HEK293T (cell line): ENCODE measurements around the gene PRR11.

Source experiments
- BHLHE40 ChIP-seq: fragments of 450-650 bp; IDR thresholded peaks from 2 replicates; pipeline ENCODE4 v1.6.1; 2016; ENCODE audit warnings: mild to moderate bottlenecking, moderate library complexity, borderline replicate concordance
- FOXM1 ChIP-seq: fragments of 450-650 bp; IDR thresholded peaks from 2 replicates; pipeline ENCODE4 v1.6.1; 2017; ENCODE audit warnings: mild to moderate bottlenecking, borderline replicate concordance
- SP1 ChIP-seq: fragments of 450-650 bp; IDR thresholded peaks from 2 replicates; pipeline ENCODE4 v1.6.1; 2017

DNA sequence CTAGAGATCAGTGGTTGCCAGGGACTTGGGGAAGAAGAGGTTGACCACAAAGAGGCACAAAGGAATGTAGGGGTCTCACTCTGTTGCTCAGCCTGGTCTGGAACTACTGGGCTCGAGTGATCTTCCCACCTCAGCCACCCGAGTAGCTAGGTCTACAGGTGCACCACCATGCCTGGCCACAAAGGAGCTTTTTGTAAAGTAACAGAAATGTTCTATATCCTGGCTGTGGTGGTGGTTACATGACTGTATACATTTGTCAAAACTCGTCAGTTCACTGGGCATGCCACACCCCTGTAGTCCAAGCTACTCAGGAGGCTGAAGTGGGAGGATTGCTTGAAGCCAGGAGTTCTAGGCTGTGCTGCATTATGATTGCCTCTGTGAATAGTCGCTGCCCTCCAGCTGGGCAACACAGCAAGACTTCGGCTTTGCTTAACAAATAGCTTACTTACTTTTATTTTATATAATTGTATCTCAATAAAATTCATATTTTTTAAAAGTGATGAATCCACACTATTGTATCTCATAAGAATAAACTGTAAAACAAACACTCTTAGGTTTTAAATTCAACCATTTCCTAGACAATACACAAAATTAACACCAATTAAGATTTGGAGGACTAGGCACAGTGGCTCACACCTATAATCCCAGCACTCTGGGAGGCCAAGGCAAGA is 5.6 kb upstream of the PRR11 start:
- TF ChIP-seq BHLHE40 (no peak), SP1 (no peak), FOXM1 (no peak)
